Hepatocyte (in vitro differentiated cells): Measurements from ENCODE around the gene MMRN2. TPM values are rescaled to one million over a fixed set of nuclear protein-coding genes. Genes with fewer than 3 reads are reported as not detected.
A peak's percentile ranks its signal among the peaks of the same experiment; 100 is the strongest.

Experiments
- DNase-seq: peaks from one replicate; pipeline ENCODE4 v3.0.0-alpha.2; 2016; ENCODE audit warnings: low spot score
- H2AFZ ChIP-seq: fragments of 200-600 bp; sonication (generic); 2 replicates; pipeline ENCODE4 v1.6.0; 2016; ENCODE audit warnings: antibody characterized with exemption, mild to moderate bottlenecking
- H3K27ac ChIP-seq: fragments of 200-600 bp; sonication (generic); 2 replicates; pipeline ENCODE4 v1.5.1; 2016; ENCODE audit warnings: mild to moderate bottlenecking
- H3K27me3 ChIP-seq: fragments of 200-600 bp; sonication (generic); 2 replicates; pipeline ENCODE4 v1.6.1; 2016
- H3K36me3 ChIP-seq: fragments of 200-600 bp; sonication (generic); replicated peaks from 2 replicates; pipeline ENCODE4 v1.5.1; 2016; ENCODE audit warnings: low read depth; ENCODE audit not compliant: insufficient read depth
- H3K4me1 ChIP-seq: fragments of 200-600 bp; sonication (generic); 2 replicates; pipeline ENCODE4 v1.5.1; 2016; ENCODE audit warnings: mild to moderate bottlenecking, moderate library complexity; ENCODE audit not compliant: insufficient read depth
- H3K4me2 ChIP-seq: fragments of 200-600 bp; sonication (generic); 2 replicates; pipeline ENCODE4 v1.6.0; 2016
- H3K4me3 ChIP-seq: fragments of 200-600 bp; sonication (generic); 2 replicates; pipeline ENCODE4 v1.5.1; 2016; ENCODE audit warnings: mild to moderate bottlenecking
- H3K79me2 ChIP-seq: fragments of 200-600 bp; sonication (generic); 2 replicates; pipeline ENCODE4 v1.6.0; 2017; ENCODE audit warnings: mild to moderate bottlenecking
- H3K9me2 ChIP-seq: fragments of 200-600 bp; sonication (generic); replicated peaks from 2 replicates; pipeline ENCODE4 v1.6.0; 2017; ENCODE audit warnings: mild to moderate bottlenecking; ENCODE audit not compliant: insufficient read depth
- H3K9me3 ChIP-seq: fragments of 200-600 bp; sonication (generic); 2 replicates; pipeline ENCODE4 v1.5.1; 2016; ENCODE audit warnings: low read depth, mild to moderate bottlenecking
- H4K20me1 ChIP-seq: fragments of 200-600 bp; sonication (generic); 2 replicates; pipeline ENCODE4 v1.6.0; 2016; ENCODE audit warnings: mild to moderate bottlenecking; ENCODE audit not compliant: insufficient read depth, poor library complexity, severe bottlenecking
- CTCF ChIP-seq: fragments of 200-600 bp; sonication (generic); IDR thresholded peaks from 2 replicates; pipeline ENCODE4 v1.5.1; 2016; ENCODE audit warnings: antibody characterized with exemption, mild to moderate bottlenecking; ENCODE audit not compliant: poor library complexity
- EZH2 ChIP-seq: fragments of 200-600 bp; sonication (generic); IDR thresholded peaks from 2 replicates; pipeline ENCODE4 v1.6.1; 2016; ENCODE audit warnings: antibody characterized with exemption, mild to moderate bottlenecking, borderline replicate concordance
- EZH2phosphoT487 ChIP-seq: fragments of 200-600 bp; sonication (generic); IDR thresholded peaks from one replicate; pipeline ENCODE4 v1.6.1; 2018; ENCODE audit warnings: antibody characterized with exemption, mild to moderate bottlenecking, low read depth, moderate library complexity; ENCODE audit not compliant: unreplicated experiment, severe bottlenecking
- WGBS: methylation state at CpG from one replicate; pipeline ENCODE4 v1.1.6; 2016; ENCODE audit warnings: low lambda C conversion rate; ENCODE audit errors: missing lambda C conversion rate; 5-methylcytosine and 5-hydroxymethylcytosine counted together
- polyA plus RNA-seq: library from polyadenylated mRNA; unstranded; fragments of >200 nt; fragmentation: Nextera tagmentation; extraction: Ambion mirVana; gene quantifications from 2 replicates; pipeline ENCODE4 v1.2.1, GENCODE V29; 2016
- total RNA-seq: library from RNA; depleted of rRNA; stranded (reverse); fragments of >200 nt; gene quantifications from 2 replicates; pipeline ENCODE4 v1.2.3, GENCODE V29; 2014

MMRN2 gene
- total and polyA plus RNA-seq, 2 experiments from 2014 or later, result 1.9 to 2.2 TPM

- no peaks in the 10 kb centered on the region for H3K9me3 ChIP-seq
- H3K4me2 ChIP-seq, result peak overlapping the region; percentile 87
- no peaks in the 10 kb centered on the region for H3K79me2 ChIP-seq
- peak; percentile 95 for DNase-seq
- H3K4me3 ChIP-seq, result peak overlapping the region; percentile 42
- peak overlapping the region; percentile 88 for H2AFZ ChIP-seq
- no peaks in the 10 kb centered on the region for H3K27me3 ChIP-seq
- no peaks in the 10 kb centered on the region for H3K36me3 ChIP-seq
- no peaks in the 10 kb centered on the region for H3K9me2 ChIP-seq
- H3K4me1 ChIP-seq, result peaks cover 27% of the 10 kb centered on the region
- no peaks in the 10 kb centered on the region for H4K20me1 ChIP-seq
- WGBS, result 7% methylated on average over 40 of the region's 66 CpGs
- TF ChIP-seq CTCF (peak; percentile 3), EZH2 (no peak), EZH2phosphoT487 (no peak)
- peak overlapping the region; percentile 91 for H3K27ac ChIP-seq
Observed at GRCh38 chr10:86971232-86971991, 14.0 kb upstream of the MMRN2 start.

GRCh38 chr10:86970982-86971231 is 13.5 kb upstream of the MMRN2 start:
- Histone ChIP-seq H3K4me2 (peak overlapping the region; percentile 87), H3K9me3 (no peaks in the 10 kb centered on the region), H3K27me3 (no peaks in the 10 kb centered on the region), H2AFZ (peak overlapping the region; percentile 88), H4K20me1 (no peaks in the 10 kb centered on the region), H3K27ac (peak overlapping the region; percentile 91), H3K36me3 (no peaks in the 10 kb centered on the region), H3K9me2 (no peaks in the 10 kb centered on the region), H3K79me2 (no peaks in the 10 kb centered on the region), H3K4me3 (peak overlapping the region; percentile 43), H3K4me1 (peaks cover 32% of the 10 kb centered on the region)
- TF ChIP-seq CTCF (no peak), EZH2phosphoT487 (no peak), EZH2 (no peak)
- 3% methylated on average over 13 of the region's 20 CpGs for WGBS
- DNase-seq, result no peak

- H3K4me1 ChIP-seq, result peaks cover 33% of the 10 kb centered on the region
- no peaks in the 10 kb centered on the region for H3K36me3 ChIP-seq
- no peaks in the 10 kb centered on the region for H3K9me2 ChIP-seq
- H3K27ac ChIP-seq, result peak overlapping the region; percentile 91
- 33% methylated on average over 24 of the region's 30 CpGs for WGBS
- no peaks in the 10 kb centered on the region for H4K20me1 ChIP-seq
- no peak for TF ChIP-seq EZH2phosphoT487
- no peak for TF ChIP-seq EZH2
- TF ChIP-seq CTCF, result no peak
- H2AFZ ChIP-seq, result peak overlapping the region; percentile 88
- peak overlapping the region; percentile 43 for H3K4me3 ChIP-seq
- no peaks in the 10 kb centered on the region for H3K79me2 ChIP-seq
- no peaks in the 10 kb centered on the region for H3K9me3 ChIP-seq
- H3K4me2 ChIP-seq, result peak overlapping the region; percentile 87
- peak; percentile 29 for DNase-seq
- no peaks in the 10 kb centered on the region for H3K27me3 ChIP-seq
Observed at GRCh38 chr10:86970162-86970981, 13.0 kb upstream of the MMRN2 start.
